ENCODE measurements around the gene ARHGEF16.

ARHGEF16 gene

DNA sequence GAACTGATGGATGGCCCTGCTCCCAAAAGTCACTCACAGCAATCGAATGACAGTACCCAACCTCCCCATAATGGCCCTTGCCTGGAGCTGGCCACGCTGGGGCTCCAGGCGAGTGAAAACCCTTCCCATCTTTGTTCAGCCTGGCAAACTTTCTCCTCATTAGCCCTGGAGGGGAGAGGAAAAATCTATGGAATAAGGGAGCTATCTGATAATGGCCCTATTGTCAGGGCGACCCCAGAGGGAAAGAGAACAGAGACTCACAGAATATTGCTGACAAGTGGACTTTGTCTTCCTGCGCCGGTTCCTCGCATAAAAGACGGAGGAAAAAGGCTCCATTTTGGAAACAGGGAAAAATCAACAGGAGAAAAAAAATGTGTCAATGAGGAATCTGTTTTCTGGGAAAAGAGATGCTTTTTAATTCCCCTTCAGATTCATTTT, 13.0 kb upstream of the ARHGEF16 start:
- peaks cover 9% of the 10 kb centered on the region for H3K27me3 Mint-ChIP-seq (ENCODE audit: low read depth, poor library complexity)
- no peaks in the 10 kb centered on the region for H3K36me3 Mint-ChIP-seq (ENCODE audit: low read depth)
- no peak for DNase-seq
- peaks cover 9% of the 10 kb centered on the region for H3K9me3 Mint-ChIP-seq
- H3K4me1 Mint-ChIP-seq: peaks cover 40% of the 10 kb centered on the region
- TF ChIP-seq, protein P1, sequence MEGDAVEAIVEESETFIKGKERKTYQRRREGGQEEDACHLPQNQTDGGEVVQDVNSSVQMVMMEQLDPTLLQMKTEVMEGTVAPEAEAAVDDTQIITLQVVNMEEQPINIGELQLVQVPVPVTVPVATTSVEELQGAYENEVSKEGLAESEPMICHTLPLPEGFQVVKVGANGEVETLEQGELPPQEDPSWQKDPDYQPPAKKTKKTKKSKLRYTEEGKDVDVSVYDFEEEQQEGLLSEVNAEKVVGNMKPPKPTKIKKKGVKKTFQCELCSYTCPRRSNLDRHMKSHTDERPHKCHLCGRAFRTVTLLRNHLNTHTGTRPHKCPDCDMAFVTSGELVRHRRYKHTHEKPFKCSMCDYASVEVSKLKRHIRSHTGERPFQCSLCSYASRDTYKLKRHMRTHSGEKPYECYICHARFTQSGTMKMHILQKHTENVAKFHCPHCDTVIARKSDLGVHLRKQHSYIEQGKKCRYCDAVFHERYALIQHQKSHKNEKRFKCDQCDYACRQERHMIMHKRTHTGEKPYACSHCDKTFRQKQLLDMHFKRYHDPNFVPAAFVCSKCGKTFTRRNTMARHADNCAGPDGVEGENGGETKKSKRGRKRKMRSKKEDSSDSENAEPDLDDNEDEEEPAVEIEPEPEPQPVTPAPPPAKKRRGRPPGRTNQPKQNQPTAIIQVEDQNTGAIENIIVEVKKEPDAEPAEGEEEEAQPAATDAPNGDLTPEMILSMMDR (IDR thresholded peaks at IDR 0.05): no peak
- no peak overlapping the region for H3K4me3 Mint-ChIP-seq
- peak overlapping the region; percentile 28 for H3K27ac Mint-ChIP-seq

DNA sequence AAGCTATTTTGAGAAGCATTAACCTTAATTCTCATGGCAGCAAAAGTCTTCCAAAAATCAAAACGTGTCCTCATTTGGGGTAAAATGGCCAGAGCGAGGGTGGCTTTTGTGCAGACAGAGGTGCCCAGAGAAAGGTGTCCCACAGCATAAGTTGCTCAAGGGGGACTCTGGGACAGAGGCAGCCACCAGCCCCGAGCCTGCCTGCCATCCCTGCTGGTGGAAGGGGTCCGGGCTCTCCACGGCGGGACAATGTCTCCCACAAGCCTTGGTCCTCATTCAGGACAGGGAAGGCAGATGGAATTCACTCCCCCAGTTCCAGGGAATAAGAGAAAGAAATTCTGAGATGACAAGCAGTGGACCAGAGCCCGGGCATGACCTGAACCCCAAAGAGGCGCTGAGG, 12.6 kb upstream of the ARHGEF16 start:
- Mint-ChIP-seq H3K9me3 (peaks cover 9% of the 10 kb centered on the region), H3K27me3 (ENCODE audit: low read depth, poor library complexity) (peaks cover 12% of the 10 kb centered on the region), H3K36me3 (ENCODE audit: low read depth) (no peaks in the 10 kb centered on the region), H3K4me3 (no peak overlapping the region), H3K27ac (no peak overlapping the region), H3K4me1 (peaks cover 40% of the 10 kb centered on the region)
- TF ChIP-seq, protein P1 (IDR thresholded peaks at IDR 0.05): no peak
- no peak for DNase-seq

DNA sequence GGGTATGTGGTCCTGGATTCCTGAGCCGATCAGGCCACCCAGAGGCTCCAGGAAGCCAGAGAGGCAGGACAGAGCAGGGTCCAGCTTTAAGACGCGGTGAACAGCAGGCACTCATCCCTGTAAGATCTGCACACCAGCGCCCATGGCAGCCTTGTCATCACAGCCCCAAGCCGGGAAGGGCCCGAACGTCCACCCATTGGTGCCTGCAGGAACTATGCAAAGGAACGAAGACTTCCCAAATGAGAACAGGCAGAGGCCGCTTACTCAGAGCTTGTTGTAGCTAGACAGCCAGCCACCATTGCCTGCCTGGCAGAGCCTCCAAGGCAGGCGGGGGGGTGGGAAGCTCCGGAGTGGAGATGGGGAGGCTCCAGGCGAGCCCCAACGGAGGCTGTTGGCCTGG, 12.1 kb upstream of the ARHGEF16 start:
- DNase-seq: no peak
- Mint-ChIP-seq H3K27ac (no peak overlapping the region), H3K36me3 (ENCODE audit: low read depth) (no peaks in the 10 kb centered on the region), H3K4me3 (no peak overlapping the region), H3K27me3 (ENCODE audit: low read depth, poor library complexity) (peaks cover 16% of the 10 kb centered on the region), H3K9me3 (peaks cover 7% of the 10 kb centered on the region), H3K4me1 (peaks cover 40% of the 10 kb centered on the region)
- TF ChIP-seq, protein P1 (IDR thresholded peaks at IDR 0.05): no peak

DNA sequence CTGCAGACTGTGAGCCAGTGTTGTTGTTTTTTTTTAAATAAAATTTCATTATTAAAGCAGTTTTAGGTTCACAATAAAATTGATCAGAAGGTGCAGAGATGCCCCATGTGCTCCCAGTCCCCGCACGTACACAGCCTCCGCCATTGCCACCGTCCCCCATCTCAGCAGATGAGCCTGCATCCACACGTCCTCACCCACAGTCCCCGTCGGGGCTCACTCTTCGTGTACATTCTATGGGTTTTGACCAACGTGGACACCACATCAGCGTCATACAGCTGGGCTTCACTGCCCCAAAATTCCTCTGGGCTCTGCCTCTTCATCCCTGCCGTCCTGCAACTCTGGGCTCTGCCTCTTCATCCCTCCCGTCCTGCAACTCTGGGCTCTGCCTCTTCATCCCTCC, 11.6 kb upstream of the ARHGEF16 start:
- H3K4me3 Mint-ChIP-seq: no peak overlapping the region
- H3K36me3 Mint-ChIP-seq (ENCODE audit: low read depth): no peaks in the 10 kb centered on the region
- H3K9me3 Mint-ChIP-seq: peaks cover 10% of the 10 kb centered on the region
- peaks cover 16% of the 10 kb centered on the region for H3K27me3 Mint-ChIP-seq (ENCODE audit: low read depth, poor library complexity)
- DNase-seq: no peak
- H3K4me1 Mint-ChIP-seq: peaks cover 40% of the 10 kb centered on the region
- no peak overlapping the region for H3K27ac Mint-ChIP-seq
- TF ChIP-seq, protein P1 (IDR thresholded peaks at IDR 0.05): no peak

DNA sequence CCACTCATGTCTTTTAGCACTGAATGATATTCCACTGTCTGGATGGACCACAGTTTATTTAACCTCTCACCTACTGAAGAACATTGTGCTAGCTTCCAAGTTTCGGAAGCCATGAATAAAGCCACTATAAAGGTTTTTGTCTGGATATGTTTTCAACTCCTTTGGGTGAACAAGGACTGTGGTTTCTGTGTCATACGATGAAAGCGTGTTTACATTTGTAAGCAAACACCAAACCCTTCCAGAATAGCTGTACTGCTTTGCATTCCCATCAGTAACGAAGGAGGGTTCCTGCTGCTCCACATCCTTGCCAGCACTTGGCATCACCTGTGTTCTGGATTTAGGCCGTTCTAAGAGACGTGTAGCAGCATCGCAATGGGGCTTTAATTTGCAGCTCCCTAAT, 10.7 kb upstream of the ARHGEF16 start:
- no peak overlapping the region for H3K27ac Mint-ChIP-seq
- H3K9me3 Mint-ChIP-seq: peaks cover 13% of the 10 kb centered on the region
- H3K36me3 Mint-ChIP-seq (ENCODE audit: low read depth): no peaks in the 10 kb centered on the region
- H3K4me3 Mint-ChIP-seq: no peak overlapping the region
- peaks cover 40% of the 10 kb centered on the region for H3K4me1 Mint-ChIP-seq
- TF ChIP-seq, protein P1 (IDR thresholded peaks at IDR 0.05): no peak
- peaks cover 20% of the 10 kb centered on the region for H3K27me3 Mint-ChIP-seq (ENCODE audit: low read depth, poor library complexity)
- DNase-seq: no peak

DNA sequence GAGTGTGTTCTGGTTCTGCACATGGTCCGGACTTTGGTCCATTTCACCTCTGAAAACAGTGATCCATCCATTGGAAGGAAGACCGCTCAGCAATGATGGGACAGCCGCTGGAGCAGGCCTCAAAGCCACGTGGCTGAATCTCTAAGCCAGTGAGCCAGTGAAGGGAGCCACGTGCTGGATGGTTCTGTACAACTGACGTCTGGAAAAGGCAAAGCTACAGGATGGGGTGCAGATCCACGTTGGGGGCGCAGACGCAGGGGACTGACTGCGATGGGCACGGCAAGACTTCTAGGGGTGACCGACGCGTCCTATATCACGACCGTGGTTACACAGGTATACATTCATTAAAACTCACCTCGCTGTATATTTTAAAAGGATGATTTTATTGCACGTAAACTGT, 10.2 kb upstream of the ARHGEF16 start:
- TF ChIP-seq, protein P1 (IDR thresholded peaks at IDR 0.05): no peak
- Mint-ChIP-seq H3K36me3 (ENCODE audit: low read depth) (no peaks in the 10 kb centered on the region), H3K9me3 (peaks cover 13% of the 10 kb centered on the region), H3K27ac (peak overlapping the region; percentile 39), H3K27me3 (ENCODE audit: low read depth, poor library complexity) (peaks cover 20% of the 10 kb centered on the region), H3K4me3 (no peak overlapping the region), H3K4me1 (peaks cover 40% of the 10 kb centered on the region)
- no peak for DNase-seq

All from nephron progenitor cell (in vitro differentiated cells).